HepG2 (cell line): ENCODE data around the gene SS18L1. TPM values are rescaled to one million over a fixed set of nuclear protein-coding genes. Genes with fewer than 3 reads are reported as not detected.

ENCODE experiments used
- ATAC-seq: fragments of 200-7000 bp; cut with Tn5 transposase; 3 replicates; pipeline ENCODE4 v1.9.1; 2020; ENCODE audit warnings: mild to moderate bottlenecking, moderate library complexity
- BruUV-seq: library from RNA; stranded (reverse); fragments of 400-500 nt; replicated peaks from 2 replicates; lab custom pipeline; 2021; lab: Mats Ljungman, UMichigan
- CTCF ChIA-PET: fragments of 300-600 bp; formaldehyde crosslinking; extraction: SDS; loops from one replicate; lab custom pipeline; 2021; ENCODE audit warnings: low total read pairs, inconsistent platforms, low intra/inter-chr PET ratio; lab: Yijun Ruan, JAX
- POLR2A ChIA-PET: fragments of 350-600 bp; sonication (Branson Sonifier 250); formaldehyde crosslinking; loops from one replicate; lab custom pipeline; 2020; ENCODE audit warnings: antibody characterized with exemption, inconsistent platforms; lab: Yijun Ruan, JAX
- DNase-seq: peaks from one replicate; pipeline ENCODE4 v3.0.0-alpha.2; 2015; ENCODE audit warnings: low spot score
- FAIRE-seq: peaks from 3 replicates; lab custom pipeline; 2011; peaks lifted over from hg19 to GRCh38; lab: Jason Lieb, UNC
- H2AFZ ChIP-seq: one replicate; pipeline ENCODE4 v1.6.1; 2011; ENCODE audit warnings: low read length, inconsistent platforms
- H3K27ac ChIP-seq: fragments of 300-600 bp; 3 replicates; pipeline ENCODE4 v1.8.0; 2011; ENCODE audit warnings: mixed run types, mild to moderate bottlenecking, mixed read lengths, low read length, inconsistent platforms; ENCODE audit not compliant: insufficient read depth; ENCODE audit errors: extremely low read length
- H3K27me3 ChIP-seq, 2 experiments: fragments of 200-600 bp in 1 of 2; 2 replicates in 1 of 2; 3 replicates in 1 of 2; pipeline versions ENCODE4 v1.6.0 to v1.8.0; 2011; ENCODE audit warnings: low read length in 2 of 2, mild to moderate bottlenecking in 2 of 2, moderate library complexity in 2 of 2, inconsistent platforms in 1 of 2; ENCODE audit not compliant: insufficient read depth in 2 of 2, control insufficient read depth in 1 of 2
- H3K36me3 ChIP-seq, 2 experiments: fragments of 200-600 bp in 1 of 2; replicated peaks in 1 of 2; 2 replicates in 1 of 2; 3 replicates in 1 of 2; pipeline versions ENCODE4 v1.5.1 to v1.8.0; 2011; ENCODE audit warnings: low read length in 2 of 2, inconsistent platforms in 1 of 2; ENCODE audit not compliant: insufficient read depth in 2 of 2, control insufficient read depth in 1 of 2
- H3K4me1 ChIP-seq: 2 replicates; pipeline ENCODE4 v1.5.1; 2012; ENCODE audit warnings: low read length, inconsistent platforms; ENCODE audit not compliant: insufficient read depth
- H3K4me2 ChIP-seq: 2 replicates; pipeline ENCODE4 v1.6.0; 2011; ENCODE audit warnings: low read depth, low read length, inconsistent platforms
- H3K4me3 ChIP-seq, 3 experiments: fragments of 200-600 bp in 1 of 3; sonication (generic), shearing (Covaris generic) in 1 of 3; replicated peaks in 1 of 3; 2 replicates each; pipeline ENCODE4 v1.5.1; 2011 to 2016; ENCODE audit warnings: low read length in 3 of 3, inconsistent platforms in 2 of 3, low read depth in 2 of 3, mild to moderate bottlenecking in 2 of 3, control low read depth in 1 of 3, mixed read lengths in 1 of 3; ENCODE audit not compliant: insufficient read depth in 1 of 3
- H3K79me2 ChIP-seq: one replicate; pipeline ENCODE4 v1.6.1; 2011; ENCODE audit warnings: low read length, inconsistent platforms; ENCODE audit not compliant: insufficient read depth
- H3K9ac ChIP-seq: 2 replicates; pipeline ENCODE4 v1.6.0; 2011; ENCODE audit warnings: mild to moderate bottlenecking, low read depth, low read length, inconsistent platforms; ENCODE audit not compliant: insufficient read depth
- H3K9me3 ChIP-seq: 2 replicates; pipeline ENCODE4 v1.5.1; 2012; ENCODE audit warnings: mild to moderate bottlenecking, low read length
- H4K20me1 ChIP-seq: 2 replicates; pipeline ENCODE4 v1.6.0; 2011; ENCODE audit warnings: inconsistent platforms, mild to moderate bottlenecking, low read length, moderate library complexity; ENCODE audit not compliant: insufficient read depth
- BRCA1 ChIP-seq: sonication (generic); formaldehyde crosslinking; IDR thresholded peaks from 2 replicates; pipeline ENCODE4 v1.4.0; 2020; ENCODE audit warnings: missing genetic modification reagents
- FOXK1 ChIP-seq: sonication (generic); formaldehyde crosslinking; IDR thresholded peaks from 2 replicates; pipeline ENCODE4 v1.4.0; 2020; ENCODE audit warnings: low read depth, missing genetic modification reagents, borderline replicate concordance
- IKZF1 ChIP-seq: fragments of 450-650 bp; IDR thresholded peaks from 2 replicates; pipeline ENCODE4 v1.7.1; 2016
- KAT7 ChIP-seq: IDR thresholded peaks from 2 replicates; pipeline ENCODE4 v1.6.1; 2018; ENCODE audit warnings: borderline replicate concordance, missing compliant biosample characterization
- KDM2A ChIP-seq: sonication (generic); formaldehyde crosslinking; IDR thresholded peaks from 2 replicates; pipeline ENCODE4 v1.4.0; 2020; ENCODE audit warnings: low read depth, missing genetic modification reagents, borderline replicate concordance
- PAWR ChIP-seq: sonication (generic); formaldehyde crosslinking; IDR thresholded peaks from 2 replicates; pipeline ENCODE4 v1.4.0; 2020; ENCODE audit warnings: missing genetic modification reagents, mild to moderate bottlenecking, borderline replicate concordance
- PAXIP1 ChIP-seq: sonication (generic); formaldehyde crosslinking; conservative IDR thresholded peaks from 2 replicates; pipeline ENCODE4 v1.4.0; 2020; ENCODE audit warnings: mild to moderate bottlenecking, missing genetic modification reagents, moderate library complexity
- ZKSCAN1 ChIP-seq: fragments of 150-350 bp; IDR thresholded peaks from 2 replicates; pipeline ENCODE4 v1.6.1; 2014; ENCODE audit warnings: low read length
- ZNF224 ChIP-seq: sonication (generic); formaldehyde crosslinking; IDR thresholded peaks from 2 replicates; pipeline ENCODE4 v1.5.0; 2020; ENCODE audit warnings: mild to moderate bottlenecking, missing genetic modification reagents
- ZNF383 ChIP-seq: sonication (generic); formaldehyde crosslinking; IDR thresholded peaks from 2 replicates; pipeline ENCODE4 v1.4.0; 2020; ENCODE audit warnings: missing genetic modification reagents, mild to moderate bottlenecking, borderline replicate concordance
- ZNF607 ChIP-seq: sonication (generic); formaldehyde crosslinking; IDR thresholded peaks from 2 replicates; pipeline ENCODE4 v1.5.1; 2020; ENCODE audit warnings: missing genetic modification reagents, mild to moderate bottlenecking, borderline replicate concordance
- ZNF652 ChIP-seq: IDR thresholded peaks from 2 replicates; pipeline ENCODE4 v1.6.1; 2016; ENCODE audit warnings: low read depth, borderline replicate concordance
- ZNF704 ChIP-seq: sonication (generic); formaldehyde crosslinking; IDR thresholded peaks from 2 replicates; pipeline ENCODE4 v1.8.1; 2023; ENCODE audit warnings: mild to moderate bottlenecking, inconsistent platforms, moderate library complexity, missing genetic modification reagents, borderline replicate concordance
- WGBS: methylation state at CpG from one replicate; pipeline ENCODE4 v1.1.6; 2017; ENCODE audit warnings: low lambda C conversion rate; 5-methylcytosine and 5-hydroxymethylcytosine counted together
- in situ Hi-C: cut with HindIII; loops from 2 replicates; pipeline ENCODE4 v1.10.0; 2017; ENCODE audit warnings: low pct_unique_long_range_greater_than_20kb; ENCODE audit not compliant: extremely low pct_ligation_motif_present
- intact Hi-C: fragments of 100-400 bp; cut with micrococcal nuclease; formaldehyde crosslinking; loops from one replicate; pipeline ENCODE4 v1.10.0; 2022; ENCODE audit not compliant: unreplicated experiment
- polyA plus RNA-seq, 8 experiments: library from polyadenylated mRNA; depleted of rRNA in 3 of 8; stranded (reverse) in 7 of 8; unstranded in 1 of 8; fragments of >200 nt; fragmentation: Illumina TruSeq in 4 of 8; extraction: Trizol in 4 of 8; gene quantifications; 2 replicates each; pipeline versions ENCODE4 v1.2.1 to v1.2.3, GENCODE V29; 2011 to 2016; ENCODE audit warnings: low read depth in 4 of 8, missing spikeins in 1 of 8, mixed read lengths in 1 of 8; ENCODE audit not compliant: insufficient read depth in 1 of 8
- total RNA-seq, 5 experiments: library from RNA; depleted of rRNA; stranded (reverse); fragments of >200 nt; fragmentation: Illumina TruSeq; extraction: Trizol; gene quantifications; 2 replicates each; pipeline ENCODE4 v1.2.3, GENCODE V29; 2016; ENCODE audit warnings: low read depth in 1 of 5

Gene SS18L1
- total and polyA plus RNA-seq, 2 of the 13 experiments (the other 11 are each of a cell fraction or from before 2014, with no cell fraction given): 17.8 to 27.6 TPM

- Histone ChIP-seq H3K27me3 (peaks cover 44 to 65% of the 10 kb centered on the region in 2 experiments), H2AFZ (no peak overlapping the region), H3K9me3 (no peaks in the 10 kb centered on the region), H3K4me1 (peaks cover 19% of the 10 kb centered on the region), H3K4me2 (no peak overlapping the region), H3K79me2 (no peaks in the 10 kb centered on the region), H3K4me3 (no peak overlapping the region), H3K9ac (no peak overlapping the region), H3K27ac (no peak overlapping the region), H3K36me3 (no peaks in the 10 kb centered on the region), H4K20me1 (no peaks in the 10 kb centered on the region; the same call in 1 of the 2 replicates)
- WGBS: 13% methylated on average over 8 of the region's 9 CpGs
- POLR2A ChIA-PET: no interaction called here
- CTCF ChIA-PET: no interaction called here
- TF ChIP-seq ZKSCAN1 (0 out of 2 replicates have a peak, but pooled peaks have one; percentile 29), KDM2A (CRISPR knock-in tag) (0 out of 2 replicates have a peak, but pooled peaks have one; percentile 17), ZNF224 (CRISPR knock-in tag) (no peak)
- no peak for DNase-seq
- FAIRE-seq: no peak
- intact Hi-C loops (no loop called here), in situ Hi-C loops (no loop called here)
- BruUV-seq: no TSS peak
- ATAC-seq: no peak; the same call in 2 of the 3 replicates
Measured at GRCh38 chr20:62211769-62212288, 68.3 kb downstream of the SS18L1 start.

GRCh38 chr20:62212299-62212698, 68.7 kb downstream of the SS18L1 start:
- Histone ChIP-seq H3K36me3 (no peaks in the 10 kb centered on the region), H3K27ac (no peak overlapping the region), H3K27me3 (peaks cover 48 to 69% of the 10 kb centered on the region in 2 experiments), H3K4me2 (no peak overlapping the region), H3K4me3 (no peak overlapping the region), H3K4me1 (peaks cover 24% of the 10 kb centered on the region), H2AFZ (no peak overlapping the region), H3K9me3 (no peaks in the 10 kb centered on the region), H3K79me2 (no peaks in the 10 kb centered on the region), H4K20me1 (no peaks in the 10 kb centered on the region; the same call in 1 of the 2 replicates), H3K9ac (no peak overlapping the region)
- WGBS: 20% methylated on average over 10 of the region's 10 CpGs
- CTCF ChIA-PET: no interaction called here
- TF ChIP-seq PAXIP1 (CRISPR knock-in tag) (no peak), ZNF607 (CRISPR knock-in tag) (no peak), FOXK1 (CRISPR knock-in tag) (no peak), IKZF1 (no peak), ZNF652 (no peak), PAWR (no peak), BRCA1 (no peak), ZNF383 (CRISPR knock-in tag) (no peak), KAT7 (CRISPR knock-in tag) (no peak), ZNF704 (no peak)
- POLR2A ChIA-PET: no interaction called here
- intact Hi-C loops: no loop called here
- FAIRE-seq (no peak), DNase-seq (no peak), ATAC-seq (no peak)
- in situ Hi-C loops: no loop called here
- no TSS peak for BruUV-seq
